A673 (cell line): ENCODE data around the gene SH3RF1.

Experiments used
- EZH2 ChIP-seq: fragments of 200-600 bp; sonication (generic); IDR thresholded peaks from 2 replicates; pipeline ENCODE4 v1.6.1; 2017; ENCODE audit warnings: borderline replicate concordance, low read depth, mild to moderate bottlenecking, mixed read lengths, antibody characterized with exemption, low read length; ENCODE audit not compliant: poor library complexity, severe bottlenecking
- TF ChIP-seq, protein P1 (sequence below): fragments of 300-800, 200-600 bp; sonication (generic); conservative IDR thresholded peaks from 2 replicates; pipeline ENCODE4 v1.5.1; 2017; ENCODE audit warnings: low read depth, mild to moderate bottlenecking, antibody characterized with exemption, low read length, moderate library complexity, mixed read lengths

DNA sequence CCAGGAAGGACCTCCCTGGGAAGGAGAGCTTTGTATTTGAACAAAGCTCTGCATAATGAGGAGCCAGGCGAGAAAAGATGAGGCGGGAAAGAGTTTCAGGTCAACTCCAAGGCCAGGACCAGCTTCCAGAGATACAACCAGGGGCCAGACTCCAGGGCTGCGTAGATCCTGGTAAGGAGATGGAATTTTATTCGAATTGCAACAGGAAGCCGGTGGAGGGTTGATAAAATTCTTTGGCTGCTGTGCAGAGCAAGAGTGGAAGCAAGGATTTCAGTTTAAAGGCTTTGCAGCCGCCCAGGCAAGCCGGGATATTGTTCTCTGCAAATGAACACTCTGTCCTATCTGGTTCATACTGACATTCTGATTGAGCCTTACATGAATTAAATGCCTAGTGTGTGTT is 220.5 kb downstream of the SH3RF1 start:
- TF ChIP-seq, protein P1, sequence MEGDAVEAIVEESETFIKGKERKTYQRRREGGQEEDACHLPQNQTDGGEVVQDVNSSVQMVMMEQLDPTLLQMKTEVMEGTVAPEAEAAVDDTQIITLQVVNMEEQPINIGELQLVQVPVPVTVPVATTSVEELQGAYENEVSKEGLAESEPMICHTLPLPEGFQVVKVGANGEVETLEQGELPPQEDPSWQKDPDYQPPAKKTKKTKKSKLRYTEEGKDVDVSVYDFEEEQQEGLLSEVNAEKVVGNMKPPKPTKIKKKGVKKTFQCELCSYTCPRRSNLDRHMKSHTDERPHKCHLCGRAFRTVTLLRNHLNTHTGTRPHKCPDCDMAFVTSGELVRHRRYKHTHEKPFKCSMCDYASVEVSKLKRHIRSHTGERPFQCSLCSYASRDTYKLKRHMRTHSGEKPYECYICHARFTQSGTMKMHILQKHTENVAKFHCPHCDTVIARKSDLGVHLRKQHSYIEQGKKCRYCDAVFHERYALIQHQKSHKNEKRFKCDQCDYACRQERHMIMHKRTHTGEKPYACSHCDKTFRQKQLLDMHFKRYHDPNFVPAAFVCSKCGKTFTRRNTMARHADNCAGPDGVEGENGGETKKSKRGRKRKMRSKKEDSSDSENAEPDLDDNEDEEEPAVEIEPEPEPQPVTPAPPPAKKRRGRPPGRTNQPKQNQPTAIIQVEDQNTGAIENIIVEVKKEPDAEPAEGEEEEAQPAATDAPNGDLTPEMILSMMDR: no peak
- no peak for TF ChIP-seq EZH2
